Measurements from ENCODE around the gene FN1. TPM values are rescaled to one million over a fixed set of nuclear protein-coding genes. Genes with fewer than 3 reads are reported as not detected.

FN1 gene
- polyA plus RNA-seq, 1 of the 3 experiments (the other 2 are of a cell fraction): 1,671 TPM

GRCh38 chr2:215390550-215390913 is 45.3 kb downstream of the FN1 start (continued):
- TF ChIP-seq IRF3 (IDR thresholded peaks at IDR 0.05; ENCODE audit: low read depth, low read length): no peak

- H3K27me3 ChIP-seq (ENCODE audit: insufficient read depth): no peaks in the 10 kb centered on the region
- H3K27ac ChIP-seq (ENCODE audit: low read depth in 2 of 2, low read length in 1 of 2): peak overlapping the region in 1 of 2 experiments; percentile 42; a peak in 1 of 4 replicates
- H4K20me1 ChIP-seq (ENCODE audit: insufficient read depth): peaks cover 56% of the 10 kb centered on the region
- ChIA-PET POLR2A (no interaction called here), CTCF (no interaction called here)
- TF ChIP-seq SIN3A (IDR thresholded peaks at IDR 0.05; ENCODE audit: borderline replicate concordance, low read depth, low read length): no peak
- peaks cover 52% of the 10 kb centered on the region for H3K79me2 ChIP-seq (ENCODE audit: insufficient read depth)
- no peaks in the 10 kb centered on the region for H3K9me2 ChIP-seq
- H3K9me3 ChIP-seq: no peaks in the 10 kb centered on the region
- WGBS (ENCODE audit: low lambda C conversion rate): 96% methylated on average over 7 of the region's 7 CpGs
- H3K4me2 ChIP-seq: no peak overlapping the region
- no peak overlapping the region for H2AFZ ChIP-seq (ENCODE audit: low read depth)
- no peak overlapping the region for H3K4me3 ChIP-seq (ENCODE audit: low read depth in 2 of 2, low read length in 1 of 2)
- H3K4me1 ChIP-seq (ENCODE audit: control insufficient read depth in 1 of 2, insufficient read depth in 2 of 2, low read depth in 1 of 2, low read length in 1 of 2): no peaks in the 10 kb centered on the region
- no peak overlapping the region for H3K9ac ChIP-seq
- DNase-seq: no peak
- peaks cover 93% of the 10 kb centered on the region for H3F3A ChIP-seq (replicated peaks; ENCODE audit: insufficient read depth)
- peaks cover 63 to 100% of the 10 kb centered on the region in 2 experiments for H3K36me3 ChIP-seq (replicated peaks in 1 of 2; ENCODE audit: control insufficient read depth in 1 of 2, insufficient read depth in 2 of 2, low read length in 1 of 2)
Observed at GRCh38 chr2:215388002-215388728, 47.7 kb downstream of the FN1 start.

DNA sequence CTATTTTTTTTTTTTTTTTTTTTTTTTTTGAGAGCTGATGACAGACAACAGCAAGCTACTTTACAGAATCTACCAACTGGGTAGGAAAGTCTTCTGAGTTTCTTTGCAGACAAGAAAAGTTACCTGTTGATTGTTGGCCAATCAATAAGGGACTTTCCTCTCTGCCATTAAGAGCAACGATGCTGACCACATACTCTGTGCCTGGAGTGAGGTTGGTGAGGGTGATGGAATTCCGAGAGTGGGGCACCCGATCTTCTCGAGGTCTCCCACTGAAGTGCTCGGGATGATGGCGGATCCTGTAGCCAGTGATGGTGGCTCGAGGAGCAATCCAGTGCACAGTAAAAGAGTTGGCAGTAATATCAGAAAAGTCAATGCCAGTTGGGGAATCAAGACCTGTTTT is 49.3 kb downstream of the FN1 start:
- H3K9ac ChIP-seq: no peak overlapping the region
- no peaks in the 10 kb centered on the region for H3K9me3 ChIP-seq
- peaks cover 95% of the 10 kb centered on the region for H3F3A ChIP-seq (replicated peaks; ENCODE audit: insufficient read depth)
- H3K27ac ChIP-seq (ENCODE audit: low read depth in 2 of 2, low read length in 1 of 2): peak overlapping the region in 1 of 2 experiments; percentile 42; a peak in 1 of 4 replicates
- H3K9me2 ChIP-seq: no peaks in the 10 kb centered on the region
- CTCF ChIA-PET: no interaction called here
- WGBS (ENCODE audit: low lambda C conversion rate): 99% methylated on average over 7 of the region's 7 CpGs
- no peaks in the 10 kb centered on the region for H3K4me1 ChIP-seq (ENCODE audit: control insufficient read depth in 1 of 2, insufficient read depth in 2 of 2, low read depth in 1 of 2, low read length in 1 of 2)
- peaks cover 64% of the 10 kb centered on the region for H4K20me1 ChIP-seq (ENCODE audit: insufficient read depth)
- DNase-seq: no peak
- POLR2A ChIA-PET: no interaction called here
- peaks cover 60 to 100% of the 10 kb centered on the region in 2 experiments for H3K36me3 ChIP-seq (replicated peaks in 1 of 2; ENCODE audit: control insufficient read depth in 1 of 2, insufficient read depth in 2 of 2, low read length in 1 of 2)
- no peaks in the 10 kb centered on the region for H3K27me3 ChIP-seq (ENCODE audit: insufficient read depth)
- H3K4me2 ChIP-seq: no peak overlapping the region
- TF ChIP-seq RFX5 (IDR thresholded peaks at IDR 0.05; ENCODE audit: low read length) (no peak), EP300 (IDR thresholded peaks at IDR 0.05; ENCODE audit: borderline replicate concordance in 1 of 2, low read depth in 1 of 2, low read length in 1 of 2) (no peak), MXI1 (IDR thresholded peaks at IDR 0.05; ENCODE audit: low read depth, low read length) (no peak), SMC3 (IDR thresholded peaks at IDR 0.05; ENCODE audit: low read depth, low read length) (no peak), GABPA (IDR thresholded peaks at IDR 0.05; ENCODE audit: low read depth) (no peak), FOXJ3 (CRISPR knock-in tag; IDR thresholded peaks at IDR 0.05) (no peak), POLR2AphosphoS5 (IDR thresholded peaks at IDR 0.05; ENCODE audit: low read depth, low read length) (no peak), SIN3A (IDR thresholded peaks at IDR 0.05; ENCODE audit: borderline replicate concordance, low read depth, low read length) (no peak)
- TF ChIP-seq, protein P1, sequence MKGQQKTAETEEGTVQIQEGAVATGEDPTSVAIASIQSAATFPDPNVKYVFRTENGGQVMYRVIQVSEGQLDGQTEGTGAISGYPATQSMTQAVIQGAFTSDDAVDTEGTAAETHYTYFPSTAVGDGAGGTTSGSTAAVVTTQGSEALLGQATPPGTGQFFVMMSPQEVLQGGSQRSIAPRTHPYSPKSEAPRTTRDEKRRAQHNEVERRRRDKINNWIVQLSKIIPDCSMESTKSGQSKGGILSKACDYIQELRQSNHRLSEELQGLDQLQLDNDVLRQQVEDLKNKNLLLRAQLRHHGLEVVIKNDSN (IDR thresholded peaks at IDR 0.05; ENCODE audit: borderline replicate concordance, low read depth): no peak
- no peak overlapping the region for H2AFZ ChIP-seq (ENCODE audit: low read depth)
- H3K4me3 ChIP-seq (ENCODE audit: low read depth in 2 of 2, low read length in 1 of 2): no peak overlapping the region
- H3K79me2 ChIP-seq (ENCODE audit: insufficient read depth): peaks cover 53% of the 10 kb centered on the region

Measured in SK-N-SH (cell line).